H1 (cell line): ENCODE data around the gene MBNL3. TPM values are rescaled to one million over a fixed set of nuclear protein-coding genes. Genes with fewer than 3 reads are reported as not detected.

Experiments
- EP300 ChIP-seq, 2 experiments: IDR thresholded peaks; 1 replicate in 1 of 2; 2 replicates in 1 of 2; pipeline ENCODE4 v1.6.1; 2011 to 2012; ENCODE audit warnings: low read depth in 2 of 2, low read length in 2 of 2, mild to moderate bottlenecking in 2 of 2, borderline replicate concordance in 1 of 2, inconsistent platforms in 1 of 2, moderate library complexity in 1 of 2
- GTF2F1 ChIP-seq: IDR thresholded peaks from 2 replicates; pipeline ENCODE4 v1.6.1; 2012; ENCODE audit warnings: low read depth, low read length, improper control_type of control experiment, borderline replicate concordance
- HDAC2 ChIP-seq, 2 experiments: fragments of 300-600 bp in 1 of 2; sonication (generic) in 1 of 2; IDR thresholded peaks; 2 replicates each; pipeline ENCODE4 v1.6.1; 2011 to 2012; ENCODE audit warnings: low read depth in 2 of 2, low read length in 2 of 2, mild to moderate bottlenecking in 2 of 2, moderate library complexity in 2 of 2, borderline replicate concordance in 1 of 2, inconsistent platforms in 1 of 2
- PHF8 ChIP-seq: fragments of 200-600 bp; sonication (generic); conservative IDR thresholded peaks from 2 replicates; pipeline ENCODE4 v1.7.1; 2012; ENCODE audit warnings: low read depth, mild to moderate bottlenecking, inconsistent platforms, low read length, moderate library complexity
- POLR2AphosphoS5 ChIP-seq: IDR thresholded peaks from 2 replicates; pipeline ENCODE4 v1.6.1; 2011; ENCODE audit warnings: low read depth, low read length
- SAP30 ChIP-seq: fragments of 300-600 bp; sonication (generic); IDR thresholded peaks from 2 replicates; pipeline ENCODE4 v1.7.1; 2012; ENCODE audit warnings: low read length, moderate library complexity, mild to moderate bottlenecking, inconsistent platforms; ENCODE audit not compliant: insufficient read depth, insufficient replicate concordance
- SP1 ChIP-seq: IDR thresholded peaks from 2 replicates; pipeline ENCODE4 v1.6.1; 2011; ENCODE audit warnings: low read depth, low read length
- SP2 ChIP-seq: IDR thresholded peaks from 2 replicates; pipeline ENCODE4 v1.6.1; 2012; ENCODE audit warnings: mild to moderate bottlenecking, low read length, inconsistent platforms
- polyA plus RNA-seq, 7 experiments: library from polyadenylated mRNA; depleted of rRNA in 3 of 7; stranded (reverse) in 5 of 7; unstranded in 2 of 7; fragments of >200 nt in 5 of 7; fragments of 200-250 nt in 2 of 7; gene quantifications; 1 replicate in 5 of 7; 2 replicates in 1 of 7; 4 replicates in 1 of 7; pipeline versions ENCODE4 v1.2.1 to v1.2.3, GENCODE V29; 2011 to 2013; ENCODE audit warnings: missing spikeins in 2 of 7, mixed read lengths in 2 of 7
- total RNA-seq: library from RNA; stranded (reverse); fragmentation: NEBNext Ultra II Directional; extraction: Animal tissue kit (Norgen Biotek cat#: 25700); gene quantifications from 2 replicates; pipeline ENCODE4 v1.2.1, GENCODE V29; 2021
- TF ChIP-seq, protein P1 (sequence below): IDR thresholded peaks from 2 replicates; pipeline ENCODE4 v1.6.1; 2011; ENCODE audit warnings: low read length, improper control_type of control experiment

The MBNL3 gene
- total and polyA plus RNA-seq, 2 of the 8 experiments (the other 6 are each of a cell fraction or from before 2014, with no cell fraction given) = 3.5 to 4.3 TPM

- no peak for TF ChIP-seq POLR2AphosphoS5
- no peak for TF ChIP-seq EP300 (IDR thresholded peaks at IDR 0.05; ENCODE audit: borderline replicate concordance in 1 of 2, low read depth in 2 of 2, low read length in 2 of 2)
- TF ChIP-seq SP2 = no peak
- no peak for TF ChIP-seq SAP30
- no peak for TF ChIP-seq GTF2F1
- no peak for TF ChIP-seq SP1
- no peak; the same call in 1 of the 2 replicates for TF ChIP-seq PHF8
- no peak for TF ChIP-seq HDAC2 (IDR thresholded peaks at IDR 0.05; ENCODE audit: borderline replicate concordance in 1 of 2, low read depth in 2 of 2, low read length in 2 of 2)
- TF ChIP-seq, protein P1, sequence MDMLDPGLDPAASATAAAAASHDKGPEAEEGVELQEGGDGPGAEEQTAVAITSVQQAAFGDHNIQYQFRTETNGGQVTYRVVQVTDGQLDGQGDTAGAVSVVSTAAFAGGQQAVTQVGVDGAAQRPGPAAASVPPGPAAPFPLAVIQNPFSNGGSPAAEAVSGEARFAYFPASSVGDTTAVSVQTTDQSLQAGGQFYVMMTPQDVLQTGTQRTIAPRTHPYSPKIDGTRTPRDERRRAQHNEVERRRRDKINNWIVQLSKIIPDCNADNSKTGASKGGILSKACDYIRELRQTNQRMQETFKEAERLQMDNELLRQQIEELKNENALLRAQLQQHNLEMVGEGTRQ = no peak
Observed at GRCh38 chrX:132488819-132489577, at the start of gene MBNL3 (continued).
